Right renal pelvis (tissue), 4 donors: ENCODE data around the gene PGGHG. TPM values are rescaled to one million over a fixed set of nuclear protein-coding genes. Genes with fewer than 3 reads are reported as not detected.
"Not testable (repeated sequence)": the region's sequence is repeated elsewhere in the genome, so short reads cannot be mapped to it uniquely, and the experiment has no call there.

Source experiments
- DNase-seq, 4 donors: peaks; one replicate each; pipeline ENCODE4 v3.0.0-alpha.2; 2013; ENCODE audit warnings: low read depth in 4 of 4, low spot score in 3 of 4, missing footprints in 1 of 4
- polyA plus RNA-seq, 4 donors: library from polyadenylated mRNA; unstranded; fragments of 120-200 nt; gene quantifications; one replicate each; pipeline ENCODE4 v1.2.1, GENCODE V29; 2013; ENCODE audit not compliant: insufficient read length in 4 of 4

PGGHG gene
- polyA plus RNA-seq, 4 donors: 14.8 to 25.7 (median 19.4) TPM

DNA sequence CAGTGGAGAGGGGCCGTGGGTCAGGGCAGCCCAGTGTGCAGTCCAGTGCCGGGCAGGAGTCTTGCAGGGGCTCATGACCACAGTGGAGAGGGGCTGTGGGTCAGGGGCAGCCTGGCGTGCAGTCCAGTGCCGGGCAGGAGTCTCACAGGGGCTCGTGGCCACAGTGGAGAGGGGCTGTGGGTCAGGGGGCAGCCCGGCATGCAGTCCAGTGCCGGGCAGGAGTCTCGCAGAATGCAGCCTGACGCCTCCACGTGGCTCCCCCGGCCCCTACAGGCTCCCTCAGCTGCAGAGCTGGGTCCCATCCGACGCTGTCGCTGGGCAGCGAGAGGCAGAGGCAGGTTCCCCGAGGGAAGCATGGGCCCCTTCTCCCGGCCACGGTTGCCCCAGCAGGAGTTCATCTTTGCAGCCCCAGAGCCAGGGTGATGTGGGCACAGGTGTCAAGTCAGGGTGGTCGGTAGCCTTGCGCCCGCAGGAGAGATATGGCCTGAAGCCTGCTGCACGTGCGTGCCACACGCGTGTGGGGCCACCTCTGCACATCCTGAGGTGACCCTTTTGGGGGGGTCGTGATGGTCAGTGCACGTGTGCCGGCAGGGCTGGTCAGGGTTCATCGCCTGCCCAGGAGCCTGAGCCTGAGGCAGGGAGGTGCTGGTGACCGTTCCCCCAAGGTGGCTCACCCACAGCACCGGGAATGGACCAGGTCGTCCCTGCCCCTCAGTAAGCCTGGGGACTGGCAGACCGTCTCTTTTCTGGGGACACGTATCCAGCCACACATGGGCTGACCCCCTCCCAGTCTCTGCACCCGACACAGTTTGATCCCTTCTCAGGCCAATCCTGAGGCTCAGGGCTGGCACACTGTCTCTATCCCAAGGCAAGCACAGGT lies 7.5 kb downstream of the PGGHG start:
- DNase-seq: no peak

- no peak for DNase-seq
Measured at GRCh38 chr11:297051-297585, 8.2 kb downstream of the PGGHG start.

GRCh38 chr11:297586-298405 lies 8.9 kb downstream of the PGGHG start:
- DNase-seq: no peak

DNA sequence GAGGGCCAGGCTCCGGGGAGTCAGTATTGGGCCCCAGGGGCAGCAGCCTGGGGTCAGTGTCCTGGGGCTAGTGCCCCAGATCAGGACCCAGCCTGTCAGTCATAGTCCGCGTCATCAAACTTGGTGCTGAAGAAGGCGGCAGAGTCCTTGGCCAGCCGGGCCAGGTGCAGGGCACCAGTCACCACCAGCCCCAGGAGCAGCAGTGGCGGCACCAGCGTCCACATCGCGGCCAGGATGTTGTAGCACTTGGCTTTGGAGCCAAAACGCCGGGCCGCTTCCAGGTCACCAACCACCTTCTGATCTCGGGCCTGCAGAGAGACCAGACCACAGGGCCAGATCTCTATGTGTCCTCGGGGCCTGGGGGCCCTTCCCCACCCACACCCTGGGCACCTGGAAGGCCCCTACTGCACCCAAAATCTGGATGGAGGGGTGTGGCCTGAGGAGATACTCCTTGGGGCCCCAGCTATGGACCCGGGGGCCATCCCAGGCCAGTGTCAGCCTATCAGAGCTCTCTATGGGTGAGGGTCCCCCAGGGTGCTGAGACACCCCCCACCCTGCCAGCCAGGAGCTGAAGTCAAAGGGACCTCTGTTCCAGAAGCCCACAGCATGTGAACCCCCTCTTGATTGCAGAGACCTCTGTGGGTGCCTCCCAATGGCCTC lies 9.6 kb downstream of the PGGHG start:
- DNase-seq: no peak

- DNase-seq: no peak
Measured at GRCh38 chr11:299081-299891, 10.4 kb downstream of the PGGHG start, which contains the start of gene IFITM5. Gene IFITM5, minus strand, starts transcription at chr11:299526. Its CDS starts 36 bp downstream, at chr11:299490.

DNA sequence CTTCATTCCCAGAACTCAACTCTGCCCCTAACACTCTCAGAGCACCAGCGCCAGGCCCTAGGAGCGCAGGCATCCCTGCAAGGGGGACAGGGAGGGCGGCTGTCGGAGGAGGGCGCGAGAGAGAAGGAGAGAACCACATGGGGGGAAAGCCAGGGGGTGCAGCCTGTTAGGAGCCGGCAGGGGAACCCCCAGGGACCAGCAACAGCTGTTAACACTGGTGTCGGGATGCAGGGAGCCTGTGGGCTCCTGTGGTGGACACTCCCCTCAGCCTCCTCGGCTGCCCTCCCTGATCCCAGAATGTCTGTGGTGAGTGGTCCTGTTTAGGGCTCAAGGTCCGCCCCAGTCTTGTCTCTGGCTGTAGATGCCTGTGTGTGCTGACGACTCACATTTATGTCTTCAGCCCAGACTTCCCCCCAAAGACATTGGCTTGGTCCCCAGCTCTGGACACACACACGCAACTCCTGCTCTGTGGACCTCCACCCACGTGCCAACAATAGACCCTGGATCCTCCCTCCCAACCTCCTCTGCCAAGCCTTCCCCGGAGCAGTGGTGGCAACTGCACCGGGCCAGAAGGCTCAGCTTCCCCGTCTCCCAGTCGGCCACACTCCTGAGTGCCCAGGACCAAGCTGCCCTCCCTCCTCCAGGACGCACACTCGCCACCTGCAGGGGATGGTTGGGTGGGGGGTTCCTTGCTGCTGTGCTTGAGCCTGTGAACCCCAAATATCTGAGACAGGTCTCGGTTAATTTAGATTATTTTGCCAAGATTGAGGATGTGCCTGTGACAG lies 11.2 kb downstream of the PGGHG start:
- DNase-seq: no peak

DNA sequence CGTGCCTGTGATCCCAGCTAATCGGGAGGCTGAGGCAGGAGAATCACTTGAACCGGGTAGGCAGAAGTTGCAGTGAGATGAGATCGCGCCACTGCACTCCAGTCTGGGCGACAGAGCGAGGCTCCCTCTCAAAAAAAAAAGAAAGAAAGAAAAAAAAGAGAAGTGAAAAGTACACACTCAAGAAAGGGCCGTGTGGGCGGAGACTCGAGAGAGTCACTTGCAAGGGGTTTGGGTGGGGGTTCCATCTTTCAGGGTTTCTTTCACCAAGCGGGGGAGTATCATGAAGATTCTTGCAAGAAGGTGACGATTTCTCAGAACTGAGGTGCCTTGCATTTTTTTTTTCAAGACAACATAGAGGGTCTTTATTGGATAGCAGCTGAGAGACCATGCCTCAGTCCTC lies 14.4 kb downstream of the PGGHG start:
- DNase-seq: no peak

DNA sequence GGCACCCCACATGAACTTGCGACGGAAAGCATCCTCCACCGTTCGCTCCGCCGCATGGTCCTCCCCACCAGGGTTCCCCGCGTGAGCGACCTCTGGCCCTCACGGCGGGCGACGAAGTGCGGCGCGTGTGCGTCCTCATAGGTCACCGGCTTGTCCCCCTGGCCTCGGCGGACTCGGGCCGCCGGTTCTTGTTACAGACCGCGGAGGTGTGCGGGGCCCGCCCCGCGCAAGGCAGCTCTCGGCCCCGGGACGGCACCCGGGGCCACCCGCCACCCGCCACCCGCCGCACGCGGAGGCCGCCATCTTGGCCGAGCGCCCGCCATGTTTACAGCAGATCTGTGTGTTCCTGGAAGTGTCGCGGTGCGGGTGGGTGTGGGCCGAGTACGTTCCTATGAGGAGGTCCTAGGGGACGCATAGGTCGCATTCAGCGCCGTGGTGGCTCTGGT lies 15.2 kb downstream of the PGGHG start:
- no peak for DNase-seq

GRCh38 chr11:304915-305843 lies 16.3 kb downstream of the PGGHG start:
- DNase-seq: peak in 1 of 4 donors; percentile 72

GRCh38 chr11:305844-306211 lies 16.9 kb downstream of the PGGHG start:
- no peak for DNase-seq

- DNase-seq: no peak
Measured at GRCh38 chr11:306645-307371, 17.9 kb downstream of the PGGHG start.

- DNase-seq: peak in 2 of 4 donors; percentile 70 to 80
Measured at GRCh38 chr11:307766-308708, 19.1 kb downstream of the PGGHG start, which contains the start of gene IFITM2. Gene IFITM2, plus strand, starts transcription at chr11:307816. Its CDS starts 377 bp downstream, at chr11:308193.

- not testable (repeated sequence) for DNase-seq
Measured at GRCh38 chr11:308740-309665, 20.1 kb downstream of the PGGHG start.

GRCh38 chr11:309979-310572 lies 21.1 kb downstream of the PGGHG start:
- not testable (repeated sequence) for DNase-seq
